Lung (tissue), 12 donors: ENCODE data around the gene SP6. TPM values are rescaled to one million over a fixed set of nuclear protein-coding genes. Genes with fewer than 3 reads are reported as not detected.

Source experiments
- ATAC-seq: fragments of 200-7000 bp; cut with Tn5 transposase; one replicate; pipeline ENCODE4 v1.9.1; 2020; ENCODE audit warnings: moderate number of reproducible peaks; ENCODE audit not compliant: insufficient read depth, low FRiP score
- DNase-seq, 3 donors: peaks; one replicate each; pipeline ENCODE4 v3.0.0-alpha.2; 2013 to 2017
- H3K27ac ChIP-seq, 2 donors: one replicate each; pipeline ENCODE4 v1.5.1; 2013; ENCODE audit warnings: mild to moderate bottlenecking in 2 of 2, moderate library complexity in 2 of 2, control low read depth in 1 of 2, inconsistent platforms in 1 of 2, low read depth in 1 of 2, low read length in 1 of 2
- H3K27me3 ChIP-seq, 3 donors: one replicate each; pipeline ENCODE4 v1.5.1; 2013; ENCODE audit warnings: low read length in 2 of 3; ENCODE audit not compliant: control insufficient read depth in 3 of 3, insufficient read depth in 3 of 3
- H3K36me3 ChIP-seq, 4 donors: one replicate each; pipeline ENCODE4 v1.5.1; 2013; ENCODE audit warnings: low read length in 4 of 4, mild to moderate bottlenecking in 1 of 4, moderate library complexity in 1 of 4; ENCODE audit not compliant: control insufficient read depth in 4 of 4, insufficient read depth in 4 of 4
- H3K4me1 ChIP-seq, 5 donors: one replicate each; pipeline ENCODE4 v1.5.1; 2013; ENCODE audit warnings: low read length in 5 of 5, mild to moderate bottlenecking in 2 of 5, moderate library complexity in 1 of 5; ENCODE audit not compliant: control insufficient read depth in 5 of 5, insufficient read depth in 5 of 5
- H3K4me3 ChIP-seq: one replicate; pipeline ENCODE4 v1.5.1; 2013; ENCODE audit warnings: mild to moderate bottlenecking, control low read depth, moderate library complexity
- H3K9ac ChIP-seq, 2 donors: one replicate each; pipeline ENCODE4 v1.5.1; 2013; ENCODE audit warnings: low read length in 2 of 2, control low read depth in 1 of 2; ENCODE audit not compliant: insufficient read depth in 1 of 2
- H3K9me3 ChIP-seq, 4 donors: one replicate each; pipeline ENCODE4 v1.5.1; 2013; ENCODE audit warnings: low read length in 3 of 4, mild to moderate bottlenecking in 1 of 4, moderate library complexity in 1 of 4; ENCODE audit not compliant: control insufficient read depth in 4 of 4, insufficient read depth in 3 of 4
- WGBS, 2 donors: extraction: QIAGEN DNeasy Blood & Tissue Kit; methylation state at CpG; one replicate each; pipeline ENCODE4 v1.1.7; 2013; 5-methylcytosine and 5-hydroxymethylcytosine counted together
- polyA plus RNA-seq, 2 donors: library from polyadenylated mRNA; stranded (reverse); fragments of 200-250 nt; gene quantifications; one replicate each; pipeline ENCODE4 v1.2.1, GENCODE V29; 2013
- total RNA-seq, 2 donors: library from RNA; depleted of rRNA in 1 of 2; stranded (reverse); fragments of >200 nt in 1 of 2; gene quantifications; one replicate each; pipeline ENCODE4 v1.2.1, GENCODE V29; 2014 to 2021
- TF ChIP-seq, protein P1 (sequence below): IDR thresholded peaks from 2 replicates; pipeline ENCODE4 v1.5.1; 2012; ENCODE audit warnings: mild to moderate bottlenecking; ENCODE audit errors: control extremely low read depth, extremely low read depth
- donor health status: control.
- donor health status: control.
- donor health status: Bipolar disorder and iron deficiency.
- donor health status: healthy.
- donor health status: DM: yes; HTN: yes; CAD: no.

Gene SP6
- total and polyA plus RNA-seq, 4 donors = 2.3 to 4.5 (median 3.5) TPM

DNA sequence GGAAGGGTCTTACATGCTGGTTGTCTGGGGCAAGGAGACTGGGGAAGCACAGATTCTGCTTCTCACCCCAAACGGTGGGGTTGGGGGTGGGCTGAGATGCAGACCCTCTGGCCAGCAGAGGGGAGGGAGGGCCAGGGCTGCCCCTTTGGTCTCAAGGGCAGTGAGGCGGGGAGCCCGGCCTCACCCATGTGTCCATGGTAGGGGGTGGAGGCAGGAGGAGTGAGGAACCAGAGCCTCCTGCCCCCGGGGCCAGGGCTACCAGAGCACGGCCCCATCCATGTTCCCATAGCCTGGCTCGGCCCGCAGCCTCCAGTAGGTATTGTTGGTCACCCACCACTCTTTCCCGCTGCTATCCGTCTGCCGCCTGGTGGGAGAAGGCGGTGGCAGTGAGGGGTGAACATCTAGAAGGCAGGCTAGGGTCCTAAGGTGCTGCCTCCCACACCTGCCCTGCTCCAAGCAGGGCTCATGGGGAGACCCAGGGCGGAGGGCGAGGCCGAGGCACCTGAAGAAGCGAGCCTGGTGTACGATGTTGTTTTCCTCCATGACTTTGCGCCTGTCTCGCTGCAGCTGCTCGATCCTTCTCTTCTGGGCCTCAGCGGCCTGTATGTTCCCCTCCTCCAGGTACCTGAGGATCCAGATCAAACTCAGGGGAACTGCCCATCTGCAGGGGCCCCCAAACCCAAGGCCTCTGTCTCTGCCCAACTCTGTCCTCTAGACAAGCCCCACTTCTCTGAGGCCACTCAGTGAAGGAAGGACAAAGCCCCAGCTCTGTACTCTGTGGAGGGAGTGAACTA is 42.7 kb downstream of the SP6 start:
- H3K36me3 ChIP-seq = peaks cover 3 to 44% (median 14%) of the 10 kb centered on the region in 4 donors
- H3K9me3 ChIP-seq = no peaks in the 10 kb centered on the region
- peaks cover 0 to 9% (median 3%) of the 10 kb centered on the region in 5 donors for H3K4me1 ChIP-seq
- WGBS, 2 donors = 90% methylated on average over 18 to 20 of the region's 20 CpGs
- TF ChIP-seq, protein P1, sequence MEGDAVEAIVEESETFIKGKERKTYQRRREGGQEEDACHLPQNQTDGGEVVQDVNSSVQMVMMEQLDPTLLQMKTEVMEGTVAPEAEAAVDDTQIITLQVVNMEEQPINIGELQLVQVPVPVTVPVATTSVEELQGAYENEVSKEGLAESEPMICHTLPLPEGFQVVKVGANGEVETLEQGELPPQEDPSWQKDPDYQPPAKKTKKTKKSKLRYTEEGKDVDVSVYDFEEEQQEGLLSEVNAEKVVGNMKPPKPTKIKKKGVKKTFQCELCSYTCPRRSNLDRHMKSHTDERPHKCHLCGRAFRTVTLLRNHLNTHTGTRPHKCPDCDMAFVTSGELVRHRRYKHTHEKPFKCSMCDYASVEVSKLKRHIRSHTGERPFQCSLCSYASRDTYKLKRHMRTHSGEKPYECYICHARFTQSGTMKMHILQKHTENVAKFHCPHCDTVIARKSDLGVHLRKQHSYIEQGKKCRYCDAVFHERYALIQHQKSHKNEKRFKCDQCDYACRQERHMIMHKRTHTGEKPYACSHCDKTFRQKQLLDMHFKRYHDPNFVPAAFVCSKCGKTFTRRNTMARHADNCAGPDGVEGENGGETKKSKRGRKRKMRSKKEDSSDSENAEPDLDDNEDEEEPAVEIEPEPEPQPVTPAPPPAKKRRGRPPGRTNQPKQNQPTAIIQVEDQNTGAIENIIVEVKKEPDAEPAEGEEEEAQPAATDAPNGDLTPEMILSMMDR = no peak
- H3K27me3 ChIP-seq = no peaks in the 10 kb centered on the region
- ATAC-seq (no peak), DNase-seq (no peak)
- H3K27ac ChIP-seq = no peak overlapping the region
- H3K4me3 ChIP-seq = no peak overlapping the region
- H3K9ac ChIP-seq = no peak overlapping the region

DNA sequence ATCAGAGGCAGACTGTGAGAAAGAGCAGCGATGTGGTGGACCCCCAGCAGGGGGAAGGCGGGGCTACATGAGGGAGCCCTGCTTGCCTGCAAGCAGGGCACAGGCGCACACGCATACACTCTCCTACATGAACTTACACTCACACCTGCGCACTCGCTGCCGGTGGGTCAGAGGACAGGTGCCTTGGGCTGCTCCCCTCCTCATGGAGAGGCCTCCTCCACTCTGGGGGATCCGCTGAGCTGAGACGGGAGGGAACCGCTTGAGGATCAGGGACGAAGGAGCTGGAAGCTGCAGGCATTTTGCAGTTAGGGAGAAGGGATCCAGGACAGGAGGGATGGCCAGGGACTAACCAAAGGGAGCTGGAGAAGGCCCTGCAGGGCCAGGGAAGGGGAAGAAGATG is 43.5 kb downstream of the SP6 start:
- no peak for DNase-seq
- TF ChIP-seq, protein P1 = no peak
- no peaks in the 10 kb centered on the region for H3K9me3 ChIP-seq

DNA sequence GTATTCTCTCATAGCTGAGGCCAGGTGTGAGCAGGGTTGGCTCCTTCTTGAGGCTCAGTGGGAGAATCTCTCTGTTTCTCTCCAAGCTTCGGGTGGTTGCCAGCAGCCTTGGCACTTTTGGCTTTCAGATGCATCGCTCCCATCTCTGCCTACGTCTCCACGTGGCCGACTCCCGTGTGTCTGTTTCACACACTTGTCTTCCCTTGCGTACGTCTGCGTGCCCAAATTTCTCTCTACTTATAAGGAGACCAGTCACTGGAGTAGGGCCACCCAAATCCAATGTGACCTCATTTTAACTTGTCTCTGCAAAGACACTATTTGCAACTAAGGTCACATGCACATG is 44.1 kb downstream of the SP6 start:
- WGBS, 2 donors = 91 to 95% methylated on average over 9 of the region's 9 CpGs
- H3K4me3 ChIP-seq = no peak overlapping the region
- TF ChIP-seq, protein P1 = no peak
- H3K9ac ChIP-seq = no peak overlapping the region
- DNase-seq (no peak), ATAC-seq (no peak)
- H3K4me1 ChIP-seq = peaks cover 0 to 9% (median 3%) of the 10 kb centered on the region in 5 donors
- no peak overlapping the region for H3K27ac ChIP-seq
- H3K27me3 ChIP-seq = no peaks in the 10 kb centered on the region
- no peaks in the 10 kb centered on the region for H3K9me3 ChIP-seq
- H3K36me3 ChIP-seq = peaks cover 3 to 31% (median 10%) of the 10 kb centered on the region in 4 donors

More for the DNA sequence above, 43.5 kb downstream of the SP6 start:
- Histone ChIP-seq H3K36me3 (peaks cover 3 to 36% (median 10%) of the 10 kb centered on the region in 4 donors), H3K4me1 (peaks cover 0 to 9% (median 3%) of the 10 kb centered on the region in 5 donors), H3K27ac (no peak overlapping the region), H3K27me3 (no peaks in the 10 kb centered on the region), H3K9ac (no peak overlapping the region), H3K4me3 (no peak overlapping the region)
- no peak for ATAC-seq
- WGBS, 2 donors = 86 to 97% methylated on average over 10 to 11 of the region's 11 CpGs
